Kidney (tissue), 14 donors: ENCODE results near the gene PIANP. TPM values are rescaled to one million over a fixed set of nuclear protein-coding genes. Genes with fewer than 3 reads are reported as not detected.

Source experiments
- DNase-seq, 5 donors: peaks; one replicate each; pipeline ENCODE4 v3.0.0-alpha.2; 2013 to 2020
- FAIRE-seq: peaks from 2 replicates; lab custom pipeline; 2012; peaks lifted over from hg19 to GRCh38; lab: Jason Lieb, UNC
- H3K27ac ChIP-seq, 2 donors: one replicate each; pipeline ENCODE4 v1.7.0; 2013; ENCODE audit warnings: low read depth in 2 of 2, low read length in 2 of 2, inconsistent platforms in 1 of 2
- H3K27me3 ChIP-seq: one replicate; pipeline ENCODE4 v1.7.1; 2013; ENCODE audit warnings: low read length, inconsistent platforms; ENCODE audit not compliant: control insufficient read depth, insufficient read depth
- H3K36me3 ChIP-seq, 3 donors: one replicate each; pipeline versions ENCODE4 v1.7.0 to v1.7.1; 2013; ENCODE audit warnings: low read length in 3 of 3, control low read depth in 1 of 3, inconsistent platforms in 1 of 3; ENCODE audit not compliant: insufficient read depth in 3 of 3, control insufficient read depth in 2 of 3
- H3K4me1 ChIP-seq, 3 donors: one replicate each; pipeline versions ENCODE4 v1.7.0 to v1.7.1; 2013; ENCODE audit warnings: low read length in 3 of 3, inconsistent platforms in 1 of 3, low read depth in 1 of 3; ENCODE audit not compliant: control insufficient read depth in 2 of 3, insufficient read depth in 2 of 3
- H3K4me3 ChIP-seq, 3 donors: one replicate each; pipeline versions ENCODE4 v1.7.0 to v1.8.1; 2013; ENCODE audit warnings: low read length in 3 of 3, control low read depth in 1 of 3, inconsistent platforms in 1 of 3
- H3K9ac ChIP-seq, 3 donors: one replicate each; pipeline versions ENCODE4 v1.7.0 to v1.7.1; 2013; ENCODE audit warnings: low read length in 3 of 3, control low read depth in 1 of 3, inconsistent platforms in 1 of 3
- H3K9me3 ChIP-seq, 3 donors: one replicate each; pipeline versions ENCODE4 v1.7.0 to v1.7.1; 2013; ENCODE audit warnings: low read length in 3 of 3, control low read depth in 1 of 3, inconsistent platforms in 1 of 3; ENCODE audit not compliant: control insufficient read depth in 2 of 3, insufficient read depth in 1 of 3
- intact Hi-C: fragments of 100-400 bp; cut with DNase I; formaldehyde crosslinking; loops from one replicate; pipeline ENCODE4 v1.11.1; 2022
- polyA plus RNA-seq: library from polyadenylated mRNA; stranded (reverse); fragments of 350-450 nt; fragmentation: Illumina TruSeq; extraction: RNeasy Lipid Tissue Mini Kit (QIAGEN cat#74804); gene quantifications from one replicate; pipeline ENCODE4 v1.2.3, GENCODE V29; 2014; ENCODE audit warnings: low read depth, low replicate concordance; ENCODE audit not compliant: insufficient read depth
- total RNA-seq: library from RNA; stranded (reverse); fragmentation: NEBNext Ultra II Directional; extraction: Animal tissue kit (Norgen Biotek cat#: 25700); gene quantifications from one replicate; pipeline ENCODE4 v1.2.1, GENCODE V29; 2021
- TF ChIP-seq, protein P1 (sequence below): IDR thresholded peaks from 3 replicates; pipeline ENCODE4 v1.5.1; 2012; ENCODE audit warnings: mild to moderate bottlenecking, moderate library complexity, borderline replicate concordance; ENCODE audit not compliant: insufficient read depth; ENCODE audit errors: extremely low read depth
- donor health status: control.
- donor health status: control.
- donor health status: control.
- donor health status: control.
- donor health status: control.
- donor health status: DM: yes; HTN: yes; CAD: no.
- donor health status: Normal renal cell carcinoma (clear cell type).

The PIANP gene
- total and polyA plus RNA-seq, 2 donors from 2014 or later, result 0.45 to 0.63 TPM

DNA sequence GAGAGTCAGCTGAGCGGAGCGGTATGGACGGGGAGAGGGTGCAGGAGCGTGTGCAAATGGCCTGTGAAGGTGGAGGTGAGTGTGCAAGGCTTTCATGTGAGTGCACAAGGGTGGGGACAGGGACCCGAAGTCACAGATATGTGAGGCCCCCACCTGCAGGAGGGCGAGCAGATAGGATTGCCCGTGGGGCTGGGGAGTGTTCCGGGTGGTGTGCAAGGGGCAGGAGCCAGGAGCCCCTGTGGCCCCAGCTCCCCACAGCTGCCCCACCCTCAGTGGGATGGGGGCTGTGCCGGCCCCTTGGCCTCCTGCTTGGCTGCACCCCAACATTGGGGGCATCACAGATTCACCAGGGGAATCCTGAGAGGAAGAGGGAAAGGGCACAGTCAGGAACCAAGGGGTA, 5.9 kb downstream of the PIANP start:
- peaks cover 0 to 5% (median 0%) of the 10 kb centered on the region in 3 donors for H3K4me1 ChIP-seq
- TF ChIP-seq, protein P1, sequence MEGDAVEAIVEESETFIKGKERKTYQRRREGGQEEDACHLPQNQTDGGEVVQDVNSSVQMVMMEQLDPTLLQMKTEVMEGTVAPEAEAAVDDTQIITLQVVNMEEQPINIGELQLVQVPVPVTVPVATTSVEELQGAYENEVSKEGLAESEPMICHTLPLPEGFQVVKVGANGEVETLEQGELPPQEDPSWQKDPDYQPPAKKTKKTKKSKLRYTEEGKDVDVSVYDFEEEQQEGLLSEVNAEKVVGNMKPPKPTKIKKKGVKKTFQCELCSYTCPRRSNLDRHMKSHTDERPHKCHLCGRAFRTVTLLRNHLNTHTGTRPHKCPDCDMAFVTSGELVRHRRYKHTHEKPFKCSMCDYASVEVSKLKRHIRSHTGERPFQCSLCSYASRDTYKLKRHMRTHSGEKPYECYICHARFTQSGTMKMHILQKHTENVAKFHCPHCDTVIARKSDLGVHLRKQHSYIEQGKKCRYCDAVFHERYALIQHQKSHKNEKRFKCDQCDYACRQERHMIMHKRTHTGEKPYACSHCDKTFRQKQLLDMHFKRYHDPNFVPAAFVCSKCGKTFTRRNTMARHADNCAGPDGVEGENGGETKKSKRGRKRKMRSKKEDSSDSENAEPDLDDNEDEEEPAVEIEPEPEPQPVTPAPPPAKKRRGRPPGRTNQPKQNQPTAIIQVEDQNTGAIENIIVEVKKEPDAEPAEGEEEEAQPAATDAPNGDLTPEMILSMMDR, result no peak

DNA sequence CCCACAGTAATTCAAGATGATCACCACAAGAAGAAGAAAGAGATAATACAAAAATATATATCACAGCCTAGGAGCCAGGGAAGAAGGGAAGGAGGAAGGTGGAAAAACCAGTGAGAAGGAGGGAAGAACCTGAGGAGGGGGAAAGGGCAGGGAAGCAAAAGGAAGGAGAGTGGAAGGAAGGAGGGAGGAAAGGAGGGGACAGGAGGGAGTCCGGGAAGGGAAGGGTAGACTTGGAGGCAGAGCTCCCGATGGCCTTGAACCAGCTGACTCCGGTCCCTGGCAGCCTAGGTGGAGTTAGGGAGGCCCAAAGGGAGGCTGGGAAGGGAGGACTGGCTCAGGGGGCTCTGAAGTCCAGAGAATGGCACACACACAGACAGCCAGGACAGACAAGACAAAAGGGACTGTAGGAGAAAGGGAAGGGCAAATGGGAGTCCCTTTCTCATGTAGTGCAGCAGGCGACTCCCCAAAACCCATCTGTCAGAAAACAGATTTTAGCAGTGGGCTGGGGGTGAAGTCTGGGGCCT, 6.7 kb downstream of the PIANP start:
- intact Hi-C loops, result no loop called here
- no peak overlapping the region for H3K4me3 ChIP-seq
- peaks cover 0 to 5% (median 0%) of the 10 kb centered on the region in 3 donors for H3K4me1 ChIP-seq
- no peak overlapping the region for H3K9ac ChIP-seq
- no peak for DNase-seq
- TF ChIP-seq, protein P1, result no peak
- no peaks in the 10 kb centered on the region for H3K9me3 ChIP-seq
- H3K27me3 ChIP-seq, result no peaks in the 10 kb centered on the region
- no peak for FAIRE-seq
- no peak overlapping the region for H3K27ac ChIP-seq
- H3K36me3 ChIP-seq, result no peaks in the 10 kb centered on the region

More for the DNA sequence above, 5.9 kb downstream of the PIANP start:
- no peaks in the 10 kb centered on the region for H3K27me3 ChIP-seq
- no peak overlapping the region for H3K9ac ChIP-seq
- DNase-seq (no peak), FAIRE-seq (no peak)
- intact Hi-C loops, result no loop called here
- H3K36me3 ChIP-seq, result no peaks in the 10 kb centered on the region
- no peak overlapping the region for H3K27ac ChIP-seq
- no peaks in the 10 kb centered on the region for H3K9me3 ChIP-seq
- H3K4me3 ChIP-seq, result no peak overlapping the region

DNA sequence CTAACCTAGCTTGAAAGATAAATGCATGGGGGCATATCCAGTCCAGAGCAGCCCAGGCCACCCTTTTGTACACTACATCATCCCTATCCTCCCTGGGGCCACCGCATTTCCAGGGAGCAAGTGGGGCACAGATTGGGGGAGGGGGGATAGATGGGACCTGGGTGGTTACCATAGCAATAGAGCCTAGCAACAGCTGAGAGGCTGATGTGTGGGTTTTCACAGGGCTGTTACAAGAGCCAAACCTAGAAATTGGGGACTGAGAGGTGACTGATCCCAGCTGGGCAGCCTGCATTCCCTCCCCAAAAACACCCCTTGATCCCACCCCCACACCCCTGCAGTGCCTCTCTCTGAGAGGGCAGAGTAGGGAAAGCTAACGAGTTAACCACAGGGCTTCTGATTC, 7.7 kb downstream of the PIANP start:
- Histone ChIP-seq H3K4me1 (peaks cover 0 to 7% (median 6%) of the 10 kb centered on the region in 3 donors), H3K27me3 (no peaks in the 10 kb centered on the region)
- DNase-seq, result no peak

More for the DNA sequence above, 7.7 kb downstream of the PIANP start:
- Histone ChIP-seq H3K9me3 (no peaks in the 10 kb centered on the region), H3K27ac (no peak overlapping the region), H3K9ac (no peak overlapping the region), H3K4me3 (no peak overlapping the region), H3K36me3 (no peaks in the 10 kb centered on the region)
- intact Hi-C loops, result no loop called here
- TF ChIP-seq, protein P1, result no peak
- FAIRE-seq, result no peak
